Measurements from ENCODE around the gene KRTAP23-1.

The KRTAP23-1 gene

DNA sequence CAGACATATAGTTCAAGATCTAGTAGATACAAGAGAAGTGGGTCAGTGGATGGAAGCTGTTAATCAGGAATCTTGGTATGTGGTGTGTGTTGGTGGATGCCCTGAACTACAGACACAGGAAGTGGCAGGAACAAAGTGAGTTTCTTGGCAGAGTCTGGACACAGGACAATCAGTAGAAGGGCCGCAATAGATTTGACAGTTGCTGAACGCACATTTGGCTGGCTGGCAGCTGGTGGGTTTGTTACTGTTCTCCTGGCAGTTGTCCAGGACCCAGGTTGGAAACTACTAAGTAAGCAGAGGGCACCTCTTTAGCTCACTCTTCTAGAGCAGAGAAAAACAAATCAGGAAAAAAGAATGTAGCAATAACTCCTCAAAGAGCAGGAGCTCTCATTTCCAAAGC, 41.5 kb downstream of the KRTAP23-1 start:
- no peak for DNase-seq (ENCODE audit: low spot score)

DNA sequence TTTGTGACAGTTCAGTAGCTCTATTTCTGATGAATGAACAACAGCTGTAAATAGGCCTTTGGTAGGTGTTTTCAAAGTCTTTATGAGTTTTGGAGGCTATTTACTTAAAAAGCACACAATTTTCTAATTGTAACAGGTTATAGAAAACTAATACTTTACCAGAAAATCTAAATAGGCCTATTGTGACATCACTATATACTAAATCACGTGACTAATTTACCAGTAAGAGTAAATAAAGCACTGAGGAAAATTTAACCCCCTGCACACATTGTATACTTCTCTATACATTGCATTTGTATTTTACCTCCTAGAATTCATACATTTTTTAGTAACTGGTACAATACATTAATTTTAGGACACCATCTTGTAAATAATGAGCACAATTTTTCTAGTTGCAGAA, 43.3 kb downstream of the KRTAP23-1 start:
- no peak for DNase-seq (ENCODE audit: low spot score)
